Astrocyte (in vitro differentiated cells and primary cell): ENCODE measurements around the gene MEGF6. TPM values are rescaled to one million over a fixed set of nuclear protein-coding genes. Genes with fewer than 3 reads are reported as not detected.

Experiments used
- DNase-seq: peaks from one replicate; pipeline ENCODE4 v3.0.0-alpha.2; 2010; ENCODE audit warnings: low read depth
- FAIRE-seq: peaks from 2 replicates; lab custom pipeline; 2011; peaks lifted over from hg19 to GRCh38; lab: Jason Lieb, UNC
- H2AFZ ChIP-seq: 2 replicates; pipeline ENCODE4 v1.6.0; 2012; ENCODE audit warnings: low read depth, low read length, inconsistent platforms
- H3K27ac ChIP-seq: 2 replicates; pipeline ENCODE4 v1.5.1; 2011; ENCODE audit warnings: low read depth, low read length, inconsistent platforms
- H3K27me3 ChIP-seq: 2 replicates; pipeline ENCODE4 v1.6.0; 2011; ENCODE audit warnings: low read length, inconsistent platforms; ENCODE audit not compliant: insufficient read depth
- H3K36me3 ChIP-seq: 2 replicates; pipeline ENCODE4 v1.5.1; 2011; ENCODE audit warnings: low read length, inconsistent platforms; ENCODE audit not compliant: insufficient read depth
- H3K4me1 ChIP-seq: 2 replicates; pipeline ENCODE4 v1.5.1; 2011; ENCODE audit warnings: low read length, inconsistent platforms; ENCODE audit not compliant: insufficient read depth
- H3K4me2 ChIP-seq: 2 replicates; pipeline ENCODE4 v1.6.0; 2012; ENCODE audit warnings: low read length, inconsistent platforms
- H3K4me3 ChIP-seq: 2 replicates; pipeline ENCODE4 v1.5.1; 2011; ENCODE audit warnings: low read depth, mild to moderate bottlenecking, low read length, inconsistent platforms; ENCODE audit not compliant: insufficient read depth
- H3K79me2 ChIP-seq: 2 replicates; pipeline ENCODE4 v1.6.0; 2012; ENCODE audit warnings: mild to moderate bottlenecking, low read length, inconsistent platforms; ENCODE audit not compliant: insufficient read depth
- H3K9ac ChIP-seq: 2 replicates; pipeline ENCODE4 v1.6.0; 2012; ENCODE audit warnings: mild to moderate bottlenecking, low read length, inconsistent platforms
- H3K9me3 ChIP-seq: 2 replicates; pipeline ENCODE4 v1.5.1; 2012; ENCODE audit warnings: low read depth, mild to moderate bottlenecking, low read length, inconsistent platforms; ENCODE audit not compliant: insufficient read depth
- H4K20me1 ChIP-seq: 2 replicates; pipeline ENCODE4 v1.6.0; 2012; ENCODE audit warnings: low read length, inconsistent platforms; ENCODE audit not compliant: insufficient read depth
- H3K27ac Mint-ChIP-seq: one replicate; pipeline ENCODE4 v1.8.0; 2021; ENCODE audit warnings: mild to moderate bottlenecking, mixed read lengths; ENCODE audit not compliant: unreplicated experiment
- H3K27me3 Mint-ChIP-seq: one replicate; pipeline ENCODE4 v1.8.0; 2021; ENCODE audit warnings: low read depth, mixed read lengths; ENCODE audit not compliant: unreplicated experiment
- H3K36me3 Mint-ChIP-seq: one replicate; pipeline ENCODE4 v1.8.0; 2021; ENCODE audit warnings: low read depth, mixed read lengths; ENCODE audit not compliant: unreplicated experiment
- H3K4me1 Mint-ChIP-seq: one replicate; pipeline ENCODE4 v1.8.0; 2021; ENCODE audit warnings: low read depth, mixed read lengths; ENCODE audit not compliant: unreplicated experiment
- H3K4me3 Mint-ChIP-seq: one replicate; pipeline ENCODE4 v1.8.0; 2021; ENCODE audit warnings: mild to moderate bottlenecking, moderate library complexity, mixed read lengths; ENCODE audit not compliant: unreplicated experiment
- H3K9me3 Mint-ChIP-seq: one replicate; pipeline ENCODE4 v1.8.0; 2021; ENCODE audit warnings: mild to moderate bottlenecking, mixed read lengths; ENCODE audit not compliant: unreplicated experiment
- EZH2 ChIP-seq: IDR thresholded peaks from 2 replicates; pipeline ENCODE4 v1.6.1; 2012; ENCODE audit warnings: mild to moderate bottlenecking, low read length, inconsistent platforms; ENCODE audit not compliant: insufficient read depth
- total RNA-seq: library from RNA; stranded (reverse); gene quantifications from 2 replicates; pipeline ENCODE4 v1.2.1, GENCODE V29; 2021
- TF ChIP-seq, protein P1 (sequence below): IDR thresholded peaks from 2 replicates; pipeline ENCODE4 v1.5.1; 2011; ENCODE audit warnings: low read depth, mild to moderate bottlenecking, inconsistent platforms, low read length, moderate library complexity; ENCODE audit not compliant: insufficient read depth

MEGF6 gene
- total RNA-seq, 1 donor from 2014 or later: 14.8 TPM

DNA sequence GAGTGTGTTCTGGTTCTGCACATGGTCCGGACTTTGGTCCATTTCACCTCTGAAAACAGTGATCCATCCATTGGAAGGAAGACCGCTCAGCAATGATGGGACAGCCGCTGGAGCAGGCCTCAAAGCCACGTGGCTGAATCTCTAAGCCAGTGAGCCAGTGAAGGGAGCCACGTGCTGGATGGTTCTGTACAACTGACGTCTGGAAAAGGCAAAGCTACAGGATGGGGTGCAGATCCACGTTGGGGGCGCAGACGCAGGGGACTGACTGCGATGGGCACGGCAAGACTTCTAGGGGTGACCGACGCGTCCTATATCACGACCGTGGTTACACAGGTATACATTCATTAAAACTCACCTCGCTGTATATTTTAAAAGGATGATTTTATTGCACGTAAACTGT, 167.0 kb downstream of the MEGF6 start:
- Histone ChIP-seq H4K20me1 (no peaks in the 10 kb centered on the region), H3K79me2 (no peaks in the 10 kb centered on the region), H3K4me2 (no peak overlapping the region), H3K4me3 (no peak overlapping the region), H3K9me3 (peaks cover 4% of the 10 kb centered on the region), H3K36me3 (no peaks in the 10 kb centered on the region), H3K27ac (no peak overlapping the region), H3K9ac (no peak overlapping the region), H3K27me3 (peaks cover 37% of the 10 kb centered on the region), H3K4me1 (no peaks in the 10 kb centered on the region), H2AFZ (no peak overlapping the region)
- Mint-ChIP-seq H3K27ac (no peak overlapping the region), H3K4me3 (no peak overlapping the region), H3K9me3 (peaks cover 9% of the 10 kb centered on the region), H3K4me1 (no peaks in the 10 kb centered on the region), H3K27me3 (peaks cover 28% of the 10 kb centered on the region), H3K36me3 (no peaks in the 10 kb centered on the region)
- no peak for FAIRE-seq
- DNase-seq: no peak
- TF ChIP-seq, protein P1, sequence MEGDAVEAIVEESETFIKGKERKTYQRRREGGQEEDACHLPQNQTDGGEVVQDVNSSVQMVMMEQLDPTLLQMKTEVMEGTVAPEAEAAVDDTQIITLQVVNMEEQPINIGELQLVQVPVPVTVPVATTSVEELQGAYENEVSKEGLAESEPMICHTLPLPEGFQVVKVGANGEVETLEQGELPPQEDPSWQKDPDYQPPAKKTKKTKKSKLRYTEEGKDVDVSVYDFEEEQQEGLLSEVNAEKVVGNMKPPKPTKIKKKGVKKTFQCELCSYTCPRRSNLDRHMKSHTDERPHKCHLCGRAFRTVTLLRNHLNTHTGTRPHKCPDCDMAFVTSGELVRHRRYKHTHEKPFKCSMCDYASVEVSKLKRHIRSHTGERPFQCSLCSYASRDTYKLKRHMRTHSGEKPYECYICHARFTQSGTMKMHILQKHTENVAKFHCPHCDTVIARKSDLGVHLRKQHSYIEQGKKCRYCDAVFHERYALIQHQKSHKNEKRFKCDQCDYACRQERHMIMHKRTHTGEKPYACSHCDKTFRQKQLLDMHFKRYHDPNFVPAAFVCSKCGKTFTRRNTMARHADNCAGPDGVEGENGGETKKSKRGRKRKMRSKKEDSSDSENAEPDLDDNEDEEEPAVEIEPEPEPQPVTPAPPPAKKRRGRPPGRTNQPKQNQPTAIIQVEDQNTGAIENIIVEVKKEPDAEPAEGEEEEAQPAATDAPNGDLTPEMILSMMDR: no peak
- TF ChIP-seq EZH2: no peak

DNA sequence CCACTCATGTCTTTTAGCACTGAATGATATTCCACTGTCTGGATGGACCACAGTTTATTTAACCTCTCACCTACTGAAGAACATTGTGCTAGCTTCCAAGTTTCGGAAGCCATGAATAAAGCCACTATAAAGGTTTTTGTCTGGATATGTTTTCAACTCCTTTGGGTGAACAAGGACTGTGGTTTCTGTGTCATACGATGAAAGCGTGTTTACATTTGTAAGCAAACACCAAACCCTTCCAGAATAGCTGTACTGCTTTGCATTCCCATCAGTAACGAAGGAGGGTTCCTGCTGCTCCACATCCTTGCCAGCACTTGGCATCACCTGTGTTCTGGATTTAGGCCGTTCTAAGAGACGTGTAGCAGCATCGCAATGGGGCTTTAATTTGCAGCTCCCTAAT, 167.5 kb downstream of the MEGF6 start:
- Mint-ChIP-seq H3K4me1 (no peaks in the 10 kb centered on the region), H3K4me3 (no peak overlapping the region), H3K27ac (no peak overlapping the region), H3K36me3 (no peaks in the 10 kb centered on the region), H3K27me3 (peaks cover 25% of the 10 kb centered on the region), H3K9me3 (peaks cover 9% of the 10 kb centered on the region)
- Histone ChIP-seq H3K9me3 (peaks cover 4% of the 10 kb centered on the region), H3K27me3 (peaks cover 37% of the 10 kb centered on the region), H3K9ac (no peak overlapping the region), H3K27ac (no peak overlapping the region), H2AFZ (no peak overlapping the region), H3K79me2 (no peaks in the 10 kb centered on the region), H3K4me3 (no peak overlapping the region), H3K4me2 (no peak overlapping the region), H3K36me3 (no peaks in the 10 kb centered on the region), H3K4me1 (no peaks in the 10 kb centered on the region), H4K20me1 (no peaks in the 10 kb centered on the region)
- FAIRE-seq (no peak), DNase-seq (no peak)
- TF ChIP-seq EZH2: no peak
- TF ChIP-seq, protein P1: no peak

DNA sequence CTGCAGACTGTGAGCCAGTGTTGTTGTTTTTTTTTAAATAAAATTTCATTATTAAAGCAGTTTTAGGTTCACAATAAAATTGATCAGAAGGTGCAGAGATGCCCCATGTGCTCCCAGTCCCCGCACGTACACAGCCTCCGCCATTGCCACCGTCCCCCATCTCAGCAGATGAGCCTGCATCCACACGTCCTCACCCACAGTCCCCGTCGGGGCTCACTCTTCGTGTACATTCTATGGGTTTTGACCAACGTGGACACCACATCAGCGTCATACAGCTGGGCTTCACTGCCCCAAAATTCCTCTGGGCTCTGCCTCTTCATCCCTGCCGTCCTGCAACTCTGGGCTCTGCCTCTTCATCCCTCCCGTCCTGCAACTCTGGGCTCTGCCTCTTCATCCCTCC, 168.4 kb downstream of the MEGF6 start:
- no peak overlapping the region for H3K4me3 ChIP-seq
- no peaks in the 10 kb centered on the region for H3K4me1 ChIP-seq
- no peaks in the 10 kb centered on the region for H3K36me3 Mint-ChIP-seq
- H3K36me3 ChIP-seq: no peaks in the 10 kb centered on the region
- no peak for DNase-seq
- H3K9ac ChIP-seq: no peak overlapping the region
- H3K27ac ChIP-seq: no peak overlapping the region
- peaks cover 28% of the 10 kb centered on the region for H3K27me3 Mint-ChIP-seq
- H3K4me1 Mint-ChIP-seq: no peaks in the 10 kb centered on the region
- peaks cover 37% of the 10 kb centered on the region for H3K27me3 ChIP-seq
- TF ChIP-seq, protein P1: no peak
- TF ChIP-seq EZH2: no peak
- peaks cover 4% of the 10 kb centered on the region for H3K9me3 ChIP-seq
- no peaks in the 10 kb centered on the region for H3K79me2 ChIP-seq
- no peak overlapping the region for H3K4me3 Mint-ChIP-seq
- no peak overlapping the region for H2AFZ ChIP-seq
- H3K9me3 Mint-ChIP-seq: peaks cover 9% of the 10 kb centered on the region
- no peak for FAIRE-seq
- H3K4me2 ChIP-seq: no peak overlapping the region
- no peak overlapping the region for H3K27ac Mint-ChIP-seq
- no peaks in the 10 kb centered on the region for H4K20me1 ChIP-seq
